Activated CD4-positive, alpha-beta T cell treated with anti-CD3 and anti-CD28 coated beads, Interleukin-2, amount 10 ng/mL, durations not matched to agents 7 days and 5 days (primary cell): ENCODE results near the gene HSFX2. TPM values are rescaled to one million over a fixed set of nuclear protein-coding genes. Genes with fewer than 3 reads are reported as not detected.
"Not testable (repeated sequence)": the region's sequence is repeated elsewhere in the genome, so short reads cannot be mapped to it uniquely, and the experiment has no call there.

Source experiments
- CTCF ChIA-PET: fragments of 350-600 bp; sonication (Branson Sonifier 250); formaldehyde crosslinking; loops from one replicate; lab custom pipeline; 2021; ENCODE audit warnings: antibody characterized with exemption; lab: Charles Lee
- POLR2A ChIA-PET: fragments of 350-600 bp; sonication (Branson Sonifier 250); formaldehyde crosslinking; loops from one replicate; lab custom pipeline; 2021; ENCODE audit warnings: antibody characterized with exemption; lab: Charles Lee
- DNase-seq: peaks from one replicate; pipeline ENCODE4 v3.0.0-alpha.2; 2020
- H3K27ac Mint-ChIP-seq: one replicate; pipeline ENCODE4 v1.8.0; 2021; ENCODE audit warnings: mild to moderate bottlenecking, moderate library complexity, mixed read lengths
- H3K27me3 Mint-ChIP-seq: one replicate; pipeline ENCODE4 v1.8.0; 2021; ENCODE audit warnings: mixed read lengths
- H3K36me3 Mint-ChIP-seq: one replicate; pipeline ENCODE4 v1.8.0; 2021; ENCODE audit warnings: low read depth, mixed read lengths
- H3K4me1 Mint-ChIP-seq: one replicate; pipeline ENCODE4 v1.8.0; 2021; ENCODE audit warnings: mixed read lengths
- H3K4me3 Mint-ChIP-seq: one replicate; pipeline ENCODE4 v1.8.0; 2021; ENCODE audit warnings: mild to moderate bottlenecking, moderate library complexity, mixed read lengths
- H3K9me3 Mint-ChIP-seq: one replicate; pipeline ENCODE4 v1.8.0; 2021; ENCODE audit warnings: mixed read lengths
- total RNA-seq, 2 experiments: library from RNA; stranded (reverse); gene quantifications; one replicate each; pipeline ENCODE4 v1.2.3, GENCODE V29; 2021

The HSFX2 gene
- total RNA-seq, 2 experiments from 2014 or later = 0.35 TPM; not detected in 1

GRCh38 chrX:149545545-149546543 lies 49.3 kb downstream of the HSFX2 start:
- H3K27me3 Mint-ChIP-seq, CTCF ChIA-PET, DNase-seq, H3K27ac Mint-ChIP-seq, POLR2A ChIA-PET, H3K4me1 Mint-ChIP-seq, H3K4me3 Mint-ChIP-seq, H3K36me3 Mint-ChIP-seq, H3K9me3 Mint-ChIP-seq: not testable (repeated sequence)

Other genes starting within 250 kb of the HSFX2 start
- gene IDS, start 90.0 kb downstream of the HSFX2 start, total RNA-seq = 10 to 100 TPM; 52.6 to 55.7 TPM
- 10 to 100 TPM; 33.2 to 37.2 TPM for gene EOLA1, start 54.3 kb downstream of the HSFX2 start, total RNA-seq
- gene HSFX3, start 45.4 kb downstream of the HSFX2 start, total RNA-seq = not detected
- not detected for gene MAGEA9B, start 7.9 kb downstream of the HSFX2 start, total RNA-seq
- gene TMEM185A, start 36.5 kb upstream of the HSFX2 start, total RNA-seq = 10 to 100 TPM; 15.8 to 16.8 TPM
- gene MAGEA11, start 116.7 kb upstream of the HSFX2 start, total RNA-seq = not detected
- gene HSFX1, start 178.8 kb upstream of the HSFX2 start, total RNA-seq = under 1 TPM; 0.60 to 0.89 TPM
- not detected for gene MAGEA9, start 186.6 kb upstream of the HSFX2 start, total RNA-seq